GM18499 (cell line): ENCODE data around the gene CXXC1.
"Not testable (repeated sequence)": the region's sequence is repeated elsewhere in the genome, so short reads cannot be mapped to it uniquely, and the experiment has no call there.

Source experiments
- ATAC-seq: cut with Tn5 transposase; IDR thresholded peaks from one replicate; pipeline ENCODE4 v1.9.1; 2021; ENCODE audit warnings: moderate number of reproducible peaks; ENCODE audit not compliant: insufficient read depth, unreplicated experiment

CXXC1 gene

GRCh38 chr18:50287441-50288347 is at the start of gene CXXC1:
TSS of gene CXXC1 (minus strand) at chr18:50287692. CDS start at chr18:50287589, 103 bp downstream.
- peak; percentile 89 for ATAC-seq

- no peak for ATAC-seq
Observed at GRCh38 chr18:50334546-50335152, 47.2 kb upstream of the CXXC1 start.

- ATAC-seq, result no peak
Observed at GRCh38 chr18:50331691-50332090, 44.2 kb upstream of the CXXC1 start.

- no peak for ATAC-seq
Observed at GRCh38 chr18:50330176-50330575, 42.7 kb upstream of the CXXC1 start.

GRCh38 chr18:50327983-50328382 is 40.5 kb upstream of the CXXC1 start:
- no peak for ATAC-seq

GRCh38 chr18:50320719-50321118 is 33.2 kb upstream of the CXXC1 start:
- ATAC-seq, result no peak

GRCh38 chr18:50315100-50315871 is 27.8 kb upstream of the CXXC1 start:
- peak; percentile 52 for ATAC-seq

- ATAC-seq, result no peak
Observed at GRCh38 chr18:50313873-50314460, 26.5 kb upstream of the CXXC1 start.

GRCh38 chr18:50313031-50313607 is 25.6 kb upstream of the CXXC1 start:
- peak; percentile 9 for ATAC-seq

- peak; percentile 47 for ATAC-seq
Observed at GRCh38 chr18:50312296-50313030, 25.0 kb upstream of the CXXC1 start.

GRCh38 chr18:50311650-50312049 is 24.2 kb upstream of the CXXC1 start:
- no peak for ATAC-seq

GRCh38 chr18:50310080-50310479 is 22.6 kb upstream of the CXXC1 start:
- ATAC-seq, result no peak

- ATAC-seq, result not testable (repeated sequence)
Observed at GRCh38 chr18:50308851-50309250, 21.4 kb upstream of the CXXC1 start.

GRCh38 chr18:50307738-50308470 is 20.4 kb upstream of the CXXC1 start:
- peak; percentile 82 for ATAC-seq

GRCh38 chr18:50307400-50307737 is 19.9 kb upstream of the CXXC1 start:
- no peak for ATAC-seq

GRCh38 chr18:50306944-50307343 is 19.5 kb upstream of the CXXC1 start:
- no peak for ATAC-seq

- no peak for ATAC-seq
Observed at GRCh38 chr18:50301074-50301473, 13.6 kb upstream of the CXXC1 start.

- no peak for ATAC-seq
Observed at GRCh38 chr18:50299626-50300388, 12.3 kb upstream of the CXXC1 start.
